CD4-positive, alpha-beta T cell treated with Interleukin-15 for 4 hours (primary cell): ENCODE results near the gene FNDC4.

ENCODE experiments used
- DNase-seq: peaks from one replicate; pipeline ENCODE4 v3.0.0-alpha.2; 2020; ENCODE audit warnings: low spot score

Gene FNDC4

GRCh38 chr2:27493948-27494283 is 1.1 kb downstream of the FNDC4 start:
- DNase-seq, result no peak

GRCh38 chr2:27492557-27492956 is 2.4 kb downstream of the FNDC4 start:
- no peak for DNase-seq

- DNase-seq, result peak; percentile 99
These were observed 5.3 kb downstream of the FNDC4 start, which contains the start of gene IFT172 for GRCh38 chr2:27489498-27490397. TSS of gene IFT172 (minus strand) at chr2:27489743. CDS start at chr2:27489653, 90 bp downstream.

- peak; percentile 7 for DNase-seq
These were observed 5.9 kb downstream of the FNDC4 start for GRCh38 chr2:27489118-27489497.

GRCh38 chr2:27485496-27485895 is 9.5 kb downstream of the FNDC4 start:
- DNase-seq, result no peak

- DNase-seq, result no peak
These were observed 23.0 kb downstream of the FNDC4 start for GRCh38 chr2:27471961-27472360.

GRCh38 chr2:27464443-27464842 is 30.6 kb downstream of the FNDC4 start:
- no peak for DNase-seq

- no peak for DNase-seq
These were observed 33.9 kb downstream of the FNDC4 start for GRCh38 chr2:27461118-27461517.

GRCh38 chr2:27453968-27454367 is 41.0 kb downstream of the FNDC4 start:
- DNase-seq, result no peak

- no peak for DNase-seq
These were observed 43.9 kb downstream of the FNDC4 start for GRCh38 chr2:27451095-27451494.

- DNase-seq, result no peak
These were observed 46.6 kb downstream of the FNDC4 start for GRCh38 chr2:27448381-27448780.

GRCh38 chr2:27446057-27446456 is 48.9 kb downstream of the FNDC4 start:
- no peak for DNase-seq

- no peak for DNase-seq
These were observed 49.4 kb downstream of the FNDC4 start for GRCh38 chr2:27445615-27446014.

GRCh38 chr2:27445155-27445554 is 49.8 kb downstream of the FNDC4 start:
- DNase-seq, result no peak

GRCh38 chr2:27442920-27443282 is 52.1 kb downstream of the FNDC4 start:
- DNase-seq, result no peak

GRCh38 chr2:27441958-27442919 is 52.8 kb downstream of the FNDC4 start, which contains the start of gene KRTCAP3:
TSS of gene KRTCAP3 (plus strand) at chr2:27442381. CDS start at chr2:27442413, 32 bp downstream.
- peak; percentile 59 for DNase-seq
